Cardiac muscle cell (in vitro differentiated cells and primary cell): ENCODE data around the gene NT5DC2. TPM values are rescaled to one million over a fixed set of nuclear protein-coding genes. Genes with fewer than 3 reads are reported as not detected.

ENCODE experiments used
- DNase-seq, 2 donors: peaks; one replicate each; pipeline versions ENCODE4 v3.0.0 to v3.0.0-alpha.2; 2010 to 2017; ENCODE audit warnings: low read depth in 1 of 2, low spot score in 1 of 2
- H3K27ac ChIP-seq: fragments of 200-600 bp; sonication (generic); 2 replicates; pipeline ENCODE4 v1.5.1; 2016
- H3K27me3 ChIP-seq: fragments of 200-600 bp; sonication (generic); 2 replicates; pipeline ENCODE4 v1.6.0; 2016; ENCODE audit warnings: control low read depth
- H3K36me3 ChIP-seq: fragments of 200-600 bp; sonication (generic); 2 replicates; pipeline ENCODE4 v1.5.1; 2016; ENCODE audit warnings: control low read depth
- H3K4me1 ChIP-seq: fragments of 200-600 bp; sonication (generic); 2 replicates; pipeline ENCODE4 v1.8.1; 2017; ENCODE audit warnings: low read depth, mild to moderate bottlenecking, mixed run types
- H3K4me3 ChIP-seq: fragments of 200-600 bp; sonication (generic); 2 replicates; pipeline ENCODE4 v1.5.1; 2016; ENCODE audit warnings: mild to moderate bottlenecking
- H3K9me3 ChIP-seq: fragments of 200-600 bp; sonication (generic); 2 replicates; pipeline ENCODE4 v1.5.1; 2017; ENCODE audit warnings: low read depth, mild to moderate bottlenecking, control low read depth
- polyA plus RNA-seq: library from polyadenylated mRNA; unstranded; fragments of >200 nt; fragmentation: Nextera tagmentation; extraction: Ambion mirVana; gene quantifications from 2 replicates; pipeline ENCODE4 v1.2.1, GENCODE V29; 2016
- total RNA-seq: library from RNA; depleted of rRNA; stranded (reverse); fragments of >200 nt; gene quantifications from 2 replicates; pipeline ENCODE4 v1.2.3, GENCODE V29; 2016
- TF ChIP-seq, protein P1 (sequence below): IDR thresholded peaks from 2 replicates; pipeline ENCODE4 v1.5.1; 2012; ENCODE audit warnings: low read depth, mild to moderate bottlenecking, low read length

Gene NT5DC2
- total and polyA plus RNA-seq, 2 experiments from 2014 or later, result 120 to 233 TPM

DNA sequence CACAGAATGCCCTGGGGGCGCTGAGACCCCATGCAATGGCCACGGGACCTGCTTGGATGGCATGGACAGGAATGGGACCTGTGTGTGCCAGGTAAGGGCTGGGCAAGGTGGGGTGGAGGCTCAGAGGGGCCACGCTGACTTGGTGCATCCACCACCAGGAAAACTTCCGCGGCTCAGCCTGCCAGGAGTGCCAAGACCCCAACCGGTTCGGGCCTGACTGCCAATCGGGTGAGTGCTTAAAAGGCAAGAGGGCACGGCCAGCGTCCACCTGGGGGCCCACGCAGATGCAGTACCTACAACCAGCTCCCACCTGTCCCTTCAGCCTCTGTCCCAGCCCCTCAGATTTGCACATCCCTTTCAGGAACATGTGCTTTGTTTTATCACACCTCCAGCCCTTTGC is 31.7 kb downstream of the NT5DC2 start:
- Histone ChIP-seq H3K36me3 (no peaks in the 10 kb centered on the region), H3K9me3 (no peaks in the 10 kb centered on the region), H3K27ac (no peak overlapping the region), H3K27me3 (no peaks in the 10 kb centered on the region), H3K4me3 (no peak overlapping the region), H3K4me1 (no peaks in the 10 kb centered on the region)
- no peak for DNase-seq
- TF ChIP-seq, protein P1, sequence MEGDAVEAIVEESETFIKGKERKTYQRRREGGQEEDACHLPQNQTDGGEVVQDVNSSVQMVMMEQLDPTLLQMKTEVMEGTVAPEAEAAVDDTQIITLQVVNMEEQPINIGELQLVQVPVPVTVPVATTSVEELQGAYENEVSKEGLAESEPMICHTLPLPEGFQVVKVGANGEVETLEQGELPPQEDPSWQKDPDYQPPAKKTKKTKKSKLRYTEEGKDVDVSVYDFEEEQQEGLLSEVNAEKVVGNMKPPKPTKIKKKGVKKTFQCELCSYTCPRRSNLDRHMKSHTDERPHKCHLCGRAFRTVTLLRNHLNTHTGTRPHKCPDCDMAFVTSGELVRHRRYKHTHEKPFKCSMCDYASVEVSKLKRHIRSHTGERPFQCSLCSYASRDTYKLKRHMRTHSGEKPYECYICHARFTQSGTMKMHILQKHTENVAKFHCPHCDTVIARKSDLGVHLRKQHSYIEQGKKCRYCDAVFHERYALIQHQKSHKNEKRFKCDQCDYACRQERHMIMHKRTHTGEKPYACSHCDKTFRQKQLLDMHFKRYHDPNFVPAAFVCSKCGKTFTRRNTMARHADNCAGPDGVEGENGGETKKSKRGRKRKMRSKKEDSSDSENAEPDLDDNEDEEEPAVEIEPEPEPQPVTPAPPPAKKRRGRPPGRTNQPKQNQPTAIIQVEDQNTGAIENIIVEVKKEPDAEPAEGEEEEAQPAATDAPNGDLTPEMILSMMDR, result no peak

DNA sequence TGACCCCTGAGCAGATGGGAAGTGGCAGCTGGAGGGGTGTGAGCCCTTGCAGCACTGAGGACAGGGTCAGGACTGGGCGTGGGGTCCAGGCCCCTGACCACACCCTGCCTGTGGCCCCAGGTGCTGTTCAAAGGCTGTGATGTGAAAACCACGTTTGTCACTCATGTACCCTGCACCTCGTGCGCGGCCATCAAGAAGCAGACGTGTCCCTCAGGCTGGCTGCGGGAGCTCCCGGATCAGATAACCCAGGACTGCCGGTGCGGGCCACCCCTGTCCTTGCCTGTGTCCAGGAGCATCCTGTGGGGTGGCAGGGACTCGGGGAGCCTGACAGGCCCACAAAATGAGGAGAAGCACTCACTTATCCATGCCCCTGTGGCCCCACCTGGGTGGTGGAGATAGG is 32.6 kb downstream of the NT5DC2 start:
- TF ChIP-seq, protein P1, result no peak
- no peak overlapping the region for H3K27ac ChIP-seq
- DNase-seq, result no peak
- H3K9me3 ChIP-seq, result no peaks in the 10 kb centered on the region
- H3K4me3 ChIP-seq, result no peak overlapping the region
- no peaks in the 10 kb centered on the region for H3K36me3 ChIP-seq
- no peaks in the 10 kb centered on the region for H3K4me1 ChIP-seq
- H3K27me3 ChIP-seq, result no peaks in the 10 kb centered on the region

DNA sequence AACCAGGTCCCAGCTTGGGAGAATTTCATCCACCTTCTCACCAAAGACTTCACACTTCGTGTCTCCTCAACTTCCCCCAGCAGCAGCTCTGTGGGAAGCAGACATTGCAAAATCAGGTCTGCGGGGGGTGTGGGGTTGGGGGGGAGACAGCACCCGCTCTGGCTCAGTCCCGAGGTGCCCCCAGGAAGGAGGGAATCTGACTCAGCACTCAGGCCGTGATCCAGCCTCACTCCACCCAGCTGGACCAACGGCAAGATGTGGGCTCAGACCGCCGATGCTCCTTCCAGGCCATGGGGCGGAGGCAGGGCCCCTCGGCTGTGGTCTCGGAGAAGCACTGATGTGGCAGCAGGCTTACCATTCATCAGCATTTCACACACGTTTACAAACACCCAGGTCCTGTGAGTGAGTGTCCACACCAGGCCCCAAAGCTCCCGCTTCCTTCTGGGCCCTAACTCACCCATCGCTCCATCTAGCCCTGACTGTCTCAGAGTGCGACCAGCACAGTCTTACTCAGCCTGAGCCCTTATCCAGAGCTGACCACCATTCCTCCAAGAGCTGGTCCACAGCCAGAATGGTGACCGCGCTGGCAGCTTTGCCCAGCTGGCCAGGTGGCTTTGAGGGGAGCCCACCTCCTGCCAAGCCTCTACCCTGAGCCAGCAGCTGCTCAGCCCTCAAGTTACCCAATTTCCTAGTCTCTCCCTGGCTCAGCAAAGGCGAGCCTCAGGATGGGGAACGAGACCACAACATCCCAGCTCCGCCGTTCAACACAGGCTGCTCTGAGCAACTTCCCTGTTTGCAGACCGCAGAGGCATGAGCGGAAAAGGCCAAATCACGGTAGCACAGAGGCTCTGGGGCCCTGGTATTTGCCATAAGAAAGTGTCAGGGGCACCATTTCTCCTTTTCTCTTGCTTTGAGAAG is 35.3 kb downstream of the NT5DC2 start:
- TF ChIP-seq, protein P1, result no peak
- Histone ChIP-seq H3K36me3 (peaks cover under 1% of the 10 kb centered on the region), H3K4me3 (no peak overlapping the region), H3K9me3 (no peaks in the 10 kb centered on the region), H3K27ac (no peak overlapping the region), H3K27me3 (no peaks in the 10 kb centered on the region), H3K4me1 (no peaks in the 10 kb centered on the region)
- DNase-seq, result peak in 1 of 2 donors; percentile 94

DNA sequence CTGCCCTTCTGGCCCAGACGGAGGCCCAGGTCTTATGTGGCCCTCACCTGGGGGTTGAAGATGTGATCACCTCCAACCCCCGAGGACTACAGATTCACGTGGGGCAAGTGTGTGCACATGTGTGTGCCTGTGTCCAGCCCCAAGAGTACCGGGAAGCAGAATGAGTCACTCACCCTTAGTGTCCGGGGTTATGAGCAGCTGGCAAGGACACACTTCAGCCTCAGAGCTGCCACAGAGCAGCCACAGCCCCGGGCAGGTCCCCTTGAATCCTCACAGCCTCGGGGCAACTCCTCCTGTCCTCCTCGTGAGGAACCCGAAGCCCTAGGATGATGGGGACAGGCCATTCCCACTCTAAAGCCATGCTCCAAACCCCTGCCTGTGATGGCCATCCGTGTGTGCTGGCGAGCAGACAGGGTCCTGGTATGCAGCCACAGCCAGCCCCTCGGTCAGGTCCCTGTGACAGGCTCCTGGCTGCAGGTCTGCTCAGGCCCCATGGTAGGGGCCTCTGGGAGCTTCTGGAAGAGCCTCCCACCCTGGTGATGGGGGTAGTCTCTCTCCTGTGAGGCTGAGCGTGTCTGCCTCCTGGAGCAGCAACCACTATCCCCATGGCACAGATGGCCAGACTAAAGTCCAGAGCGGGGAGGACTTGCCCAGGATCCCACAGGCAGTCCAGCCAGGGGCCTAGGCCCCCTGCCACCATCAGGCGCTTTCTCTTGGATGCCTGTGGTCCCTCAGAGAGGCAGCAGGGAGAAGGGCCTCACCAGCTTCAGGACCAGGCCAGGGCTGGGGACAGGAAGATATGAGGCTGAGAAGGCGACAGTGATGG is 37.7 kb downstream of the NT5DC2 start:
- DNase-seq, result peak in 1 of 2 donors; percentile 60
- Histone ChIP-seq H3K36me3 (peaks cover 24% of the 10 kb centered on the region), H3K27me3 (no peaks in the 10 kb centered on the region), H3K4me1 (no peaks in the 10 kb centered on the region), H3K9me3 (no peaks in the 10 kb centered on the region), H3K4me3 (no peak overlapping the region), H3K27ac (no peak overlapping the region)
- TF ChIP-seq, protein P1, result no peak

DNA sequence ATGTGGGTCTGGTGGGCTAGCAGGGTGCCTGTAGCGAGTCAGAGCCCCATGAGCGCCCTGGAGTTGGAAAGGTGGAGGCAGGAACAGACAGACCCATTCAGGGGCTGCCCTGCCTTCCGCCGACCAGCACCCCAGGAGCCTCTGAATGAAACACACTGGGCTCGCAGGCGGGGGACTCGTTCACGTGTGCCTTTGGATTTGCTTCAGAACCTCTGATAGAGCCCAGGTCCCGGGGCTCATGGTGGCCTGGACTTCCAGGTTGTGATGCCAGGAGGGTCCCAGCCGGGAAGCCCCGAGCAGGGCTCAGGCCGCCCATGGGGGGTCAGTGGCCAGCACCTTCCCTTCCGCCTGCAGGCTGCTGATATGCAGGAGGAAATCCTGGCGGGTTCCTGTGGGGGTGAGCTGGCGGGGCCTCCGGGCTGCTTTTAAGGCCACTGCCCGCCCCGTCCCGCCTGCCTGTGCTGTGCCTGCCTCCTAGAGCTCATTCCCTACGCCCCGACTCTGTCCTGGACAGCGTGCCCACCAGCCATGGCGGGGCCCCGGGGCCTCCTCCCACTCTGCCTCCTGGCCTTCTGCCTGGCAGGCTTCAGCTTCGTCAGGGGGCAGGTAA is 38.7 kb downstream of the NT5DC2 start, which contains the start of gene STAB1:
Gene STAB1 (plus strand): TSS at position 453 of the 610 bp plus-strand sequence. CDS start 76 bp downstream, at position 529.
- TF ChIP-seq, protein P1, result no peak
- peak within 1 kb of the TSS; percentile 55 for H3K27ac ChIP-seq
- no peak within 1 kb of the TSS for H3K4me3 ChIP-seq
- H3K36me3 ChIP-seq, result peaks cover 34% of the 10 kb centered on the region
- no peaks in the 10 kb centered on the region for H3K9me3 ChIP-seq
- H3K27me3 ChIP-seq, result no peaks in the 10 kb centered on the region
- H3K4me1 ChIP-seq, result no peaks in the 10 kb centered on the region
- peak in 1 of 2 donors; percentile 38 for DNase-seq
